H9 (cell line): ENCODE data around the gene CCDC127. TPM values are rescaled to one million over a fixed set of nuclear protein-coding genes. Genes with fewer than 3 reads are reported as not detected.
A peak's percentile ranks its signal among the peaks of the same experiment; 100 is the strongest.

Experiments used
- DNase-seq: peaks from one replicate; pipeline ENCODE4 v3.0.0-alpha.2; 2017
- H2AFZ ChIP-seq: one replicate; pipeline ENCODE4 v1.6.1; 2013; ENCODE audit warnings: mild to moderate bottlenecking, low read length, control low read depth, moderate library complexity
- H2AK5ac ChIP-seq: 2 replicates; pipeline ENCODE4 v1.6.1; 2013; ENCODE audit warnings: low read length, control low read depth, mixed read lengths; ENCODE audit not compliant: insufficient read length
- H2BK120ac ChIP-seq: one replicate; pipeline ENCODE4 v1.6.1; 2013; ENCODE audit warnings: low read depth, mild to moderate bottlenecking, low read length, control low read depth, inconsistent platforms; ENCODE audit not compliant: poor library complexity, severe bottlenecking
- H2BK12ac ChIP-seq: 2 replicates; pipeline ENCODE4 v1.6.1; 2013; ENCODE audit warnings: low read length, control low read depth, mixed read lengths, low read depth; ENCODE audit not compliant: insufficient read length
- H2BK15ac ChIP-seq: 2 replicates; pipeline ENCODE4 v1.6.1; 2013; ENCODE audit warnings: low read depth, low read length, control low read depth
- H2BK20ac ChIP-seq: one replicate; pipeline ENCODE4 v1.6.1; 2013; ENCODE audit warnings: low read depth, mild to moderate bottlenecking, low read length, control low read depth, inconsistent platforms; ENCODE audit not compliant: poor library complexity, severe bottlenecking
- H2BK5ac ChIP-seq: 2 replicates; pipeline ENCODE4 v1.6.1; 2013; ENCODE audit warnings: low read length, control low read depth, mixed read lengths; ENCODE audit not compliant: insufficient read length
- H3K14ac ChIP-seq: 2 replicates; pipeline ENCODE4 v1.6.1; 2013; ENCODE audit warnings: low read length, control low read depth; ENCODE audit not compliant: insufficient read depth
- H3K18ac ChIP-seq: 2 replicates; pipeline ENCODE4 v1.6.1; 2013; ENCODE audit warnings: low read depth, mild to moderate bottlenecking, mixed read lengths, low read length, control low read depth; ENCODE audit not compliant: insufficient read length
- H3K23ac ChIP-seq: 2 replicates; pipeline ENCODE4 v1.6.1; 2013; ENCODE audit warnings: low read length, control low read depth, mixed read lengths, low read depth; ENCODE audit not compliant: insufficient read length
- H3K23me2 ChIP-seq: 2 replicates; pipeline ENCODE4 v1.6.1; 2013; ENCODE audit warnings: low read depth, mild to moderate bottlenecking, mixed read lengths, low read length, control low read depth; ENCODE audit not compliant: insufficient read length, poor library complexity, severe bottlenecking
- H3K27ac ChIP-seq: 2 replicates; pipeline ENCODE4 v1.5.1; 2013; ENCODE audit warnings: low read length, control low read depth, mixed read lengths, low read depth; ENCODE audit not compliant: insufficient read length
- H3K27me3 ChIP-seq: 2 replicates; pipeline ENCODE4 v1.6.1; 2013; ENCODE audit warnings: low read length, control low read depth, inconsistent platforms; ENCODE audit not compliant: insufficient read depth
- H3K4ac ChIP-seq: 2 replicates; pipeline ENCODE4 v1.6.1; 2013; ENCODE audit warnings: low read depth, mild to moderate bottlenecking, control low read depth, inconsistent platforms, low read length, moderate library complexity
- H3K4me1 ChIP-seq: 2 replicates; pipeline ENCODE4 v1.6.1; 2013; ENCODE audit warnings: low read length, control low read depth, inconsistent platforms; ENCODE audit not compliant: insufficient read depth
- H3K4me2 ChIP-seq: 2 replicates; pipeline ENCODE4 v1.6.1; 2013; ENCODE audit warnings: low read length, control low read depth, mixed read lengths; ENCODE audit not compliant: insufficient read length, insufficient read depth
- H3K56ac ChIP-seq: 2 replicates; pipeline ENCODE4 v1.6.1; 2013; ENCODE audit warnings: low read depth, mild to moderate bottlenecking, mixed read lengths, low read length, control low read depth; ENCODE audit not compliant: insufficient read length
- H3K79me1 ChIP-seq: 2 replicates; pipeline ENCODE4 v1.6.1; 2013; ENCODE audit warnings: low read depth, mild to moderate bottlenecking, moderate library complexity, low read length, control low read depth, inconsistent platforms; ENCODE audit not compliant: insufficient read depth, poor library complexity, severe bottlenecking
- H3K79me2 ChIP-seq: 2 replicates; pipeline ENCODE4 v1.6.1; 2013; ENCODE audit warnings: low read length, control low read depth, inconsistent platforms; ENCODE audit not compliant: insufficient read depth
- H3K9ac ChIP-seq: 2 replicates; pipeline ENCODE4 v1.6.1; 2013; ENCODE audit warnings: low read length, control low read depth, mixed read lengths; ENCODE audit not compliant: insufficient read length; ENCODE audit errors: extremely low read depth
- H3K9me3 ChIP-seq: one replicate; pipeline ENCODE4 v1.6.1; 2013; ENCODE audit warnings: low read depth, low read length, inconsistent platforms; ENCODE audit not compliant: control insufficient read depth
- H3T11ph ChIP-seq: one replicate; pipeline ENCODE4 v1.6.1; 2013; ENCODE audit warnings: mild to moderate bottlenecking, low read length, control low read depth, inconsistent platforms
- H4K20me1 ChIP-seq: one replicate; pipeline ENCODE4 v1.6.1; 2013; ENCODE audit not compliant: control insufficient read depth, insufficient read length, insufficient read depth
- H4K5ac ChIP-seq: 2 replicates; pipeline ENCODE4 v1.6.1; 2013; ENCODE audit warnings: low read depth, mild to moderate bottlenecking, mixed read lengths, low read length, control low read depth; ENCODE audit not compliant: insufficient read length
- H4K8ac ChIP-seq: replicated peaks from 2 replicates; pipeline ENCODE4 v1.6.1; 2013; ENCODE audit warnings: low read length, control low read depth, mixed read lengths, low read depth; ENCODE audit not compliant: insufficient read length
- H4K91ac ChIP-seq: 2 replicates; pipeline ENCODE4 v1.6.1; 2013; ENCODE audit warnings: low read depth, mild to moderate bottlenecking, moderate library complexity, mixed read lengths, low read length, control low read depth; ENCODE audit not compliant: insufficient read length
- H3K27ac Mint-ChIP-seq, 3 experiments: 2 replicates in 2 of 3; 3 replicates in 1 of 3; pipeline ENCODE4 v1.8.0; 2020 to 2021; ENCODE audit warnings: mixed read lengths in 3 of 3, mild to moderate bottlenecking in 1 of 3, moderate library complexity in 1 of 3
- H3K27me3 Mint-ChIP-seq: 2 replicates; pipeline ENCODE4 v1.8.0; 2021; ENCODE audit warnings: low read depth, mild to moderate bottlenecking, moderate library complexity, mixed read lengths
- H3K36me3 Mint-ChIP-seq, 3 experiments: 2 replicates in 2 of 3; 3 replicates in 1 of 3; pipeline ENCODE4 v1.8.0; 2020 to 2021; ENCODE audit warnings: low read depth in 3 of 3, mixed read lengths in 3 of 3; ENCODE audit not compliant: insufficient read depth in 1 of 3
- H3K4me1 Mint-ChIP-seq, 2 experiments: 2 replicates each; pipeline ENCODE4 v1.8.0; 2020; ENCODE audit warnings: mixed read lengths in 2 of 2
- H3K4me3 Mint-ChIP-seq, 2 experiments: 2 replicates in 1 of 2; 3 replicates in 1 of 2; pipeline ENCODE4 v1.8.0; 2020 to 2021; ENCODE audit warnings: mild to moderate bottlenecking in 2 of 2, mixed read lengths in 2 of 2, moderate library complexity in 1 of 2
- H3K9me3 Mint-ChIP-seq, 2 experiments: 2 replicates in 1 of 2; 3 replicates in 1 of 2; pipeline ENCODE4 v1.8.0; 2020; ENCODE audit warnings: mild to moderate bottlenecking in 2 of 2, mixed read lengths in 2 of 2, moderate library complexity in 1 of 2
- CTCF ChIP-seq: fragments of 200-600 bp; sonication (generic); conservative IDR thresholded peaks from 3 replicates; pipeline ENCODE4 v1.8.0; 2021; ENCODE audit warnings: antibody characterized with exemption, mild to moderate bottlenecking
- WGBS: extraction: QIAGEN DNeasy Blood & Tissue Kit; methylation state at CpG from one replicate; pipeline ENCODE4 v1.1.7; 2013; ENCODE audit warnings: missing lambda C conversion rate, low lambda C conversion rate, mixed read lengths; ENCODE audit not compliant: insufficient read length; ENCODE audit errors: extremely low coverage; 5-methylcytosine and 5-hydroxymethylcytosine counted together
- total RNA-seq: library from RNA; stranded (reverse); gene quantifications from 2 replicates; pipeline ENCODE4 v1.2.1, GENCODE V29; 2021

The CCDC127 gene
- total RNA-seq, 1 experiment from 2014 or later = 9.0 TPM

- H3K4me1 ChIP-seq = no peaks in the 10 kb centered on the region
- Mint-ChIP-seq H3K9me3 (no peaks in the 10 kb centered on the region), H3K36me3 (peaks cover 27 to 88% (median 83%) of the 10 kb centered on the region in 3 experiments; a peak in 6 of 7 replicates), H3K27ac (peak overlapping the region in 2 of 3 experiments; percentile 42 to 79; a peak in 5 of 7 replicates), H3K4me1 (peaks cover 11 to 19% of the 10 kb centered on the region in 2 experiments), H3K4me3 (no peak overlapping the region; a peak in 1 of 5 replicates), H3K27me3 (no peaks in the 10 kb centered on the region; the same call in 1 of the 2 replicates)
- H3K27me3 ChIP-seq = no peaks in the 10 kb centered on the region
- no peak overlapping the region for H3K56ac ChIP-seq
- no peak overlapping the region for H3K18ac ChIP-seq
- no peak for TF ChIP-seq CTCF
- no peak overlapping the region for H3K23ac ChIP-seq
- no peak overlapping the region for H2BK20ac ChIP-seq
- no peak overlapping the region for H2BK12ac ChIP-seq
- no CpG with 5 or more reads among the region's 23 CpGs for WGBS
- no peak overlapping the region for H3K4me2 ChIP-seq
- no peaks in the 10 kb centered on the region for H3K9me3 ChIP-seq
- H3K14ac ChIP-seq = no peak overlapping the region
- H4K5ac ChIP-seq = no peak overlapping the region
- H3T11ph ChIP-seq = no peak overlapping the region
- H3K4ac ChIP-seq = no peak overlapping the region
- no peaks in the 10 kb centered on the region for H3K79me1 ChIP-seq
- H2AK5ac ChIP-seq = no peak overlapping the region
- no peak for DNase-seq
- H4K91ac ChIP-seq = no peak overlapping the region
- no peaks in the 10 kb centered on the region for H3K79me2 ChIP-seq
- no peak overlapping the region for H3K9ac ChIP-seq
- H4K8ac ChIP-seq = no peak overlapping the region
- no peak overlapping the region for H2BK120ac ChIP-seq
- no peak overlapping the region for H2BK5ac ChIP-seq
- H2BK15ac ChIP-seq = no peak overlapping the region
- no peaks in the 10 kb centered on the region for H3K23me2 ChIP-seq
- no peak overlapping the region for H2AFZ ChIP-seq
- H3K27ac ChIP-seq = no peak overlapping the region
- no peaks in the 10 kb centered on the region for H4K20me1 ChIP-seq
Observed at GRCh38 chr5:155651-156410, 62.1 kb downstream of the CCDC127 start.
